ENCODE measurements around the gene EPHA8.

The EPHA8 gene

DNA sequence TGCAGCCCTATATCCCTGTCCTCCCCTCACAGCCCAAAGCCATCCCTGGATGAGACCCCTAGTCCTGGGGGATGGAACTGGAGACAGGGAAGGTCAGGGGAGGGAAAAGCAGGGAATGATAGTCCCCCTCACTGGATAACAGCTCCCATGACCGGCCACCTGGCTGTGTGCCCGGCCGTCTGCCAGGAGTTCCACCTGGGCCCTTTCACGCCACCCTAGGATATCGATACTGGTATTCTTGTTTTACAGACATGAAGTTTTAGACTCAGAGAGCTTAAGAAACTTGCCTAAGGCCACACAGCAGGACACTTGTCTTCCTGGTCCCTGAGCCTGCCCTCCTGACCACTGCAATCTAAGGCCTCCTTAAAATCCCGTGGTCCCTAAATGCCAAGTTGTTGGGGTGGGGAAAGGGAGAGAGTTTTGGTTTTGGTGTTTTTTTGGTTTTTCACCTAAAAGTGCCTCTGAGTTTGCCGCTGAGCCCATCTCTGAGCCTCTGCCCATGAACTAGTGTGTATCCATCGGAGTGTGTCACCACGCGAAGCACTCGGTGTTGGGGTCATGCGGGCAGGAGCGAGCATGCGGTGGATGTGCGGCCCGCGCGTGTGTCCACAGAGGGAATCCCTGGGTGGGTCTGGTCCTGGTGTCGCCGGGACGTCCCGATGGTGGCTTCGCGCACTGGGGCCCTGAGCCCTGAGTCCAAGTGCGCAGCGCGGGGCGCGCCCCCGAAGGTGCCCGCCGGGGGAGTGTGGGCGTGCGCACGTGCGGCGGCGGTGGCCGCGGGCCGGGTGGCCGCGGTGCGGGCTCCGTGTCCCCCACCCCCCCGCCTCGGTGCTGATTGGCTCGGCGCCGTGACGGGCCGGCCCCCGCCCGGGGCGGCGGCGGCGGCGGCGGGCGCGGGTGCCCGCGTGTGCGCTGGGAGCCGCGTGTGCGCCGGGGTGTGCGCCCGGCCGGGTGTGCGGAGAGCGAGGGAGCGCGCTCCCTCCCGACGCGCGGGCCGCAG is at the start of gene EPHA8:
EPHA8 (plus strand) TSS at position 906 of the 1,000 bp plus-strand sequence. CDS start 147 bp downstream, outside the sequence.
- TF ChIP-seq, protein P1, sequence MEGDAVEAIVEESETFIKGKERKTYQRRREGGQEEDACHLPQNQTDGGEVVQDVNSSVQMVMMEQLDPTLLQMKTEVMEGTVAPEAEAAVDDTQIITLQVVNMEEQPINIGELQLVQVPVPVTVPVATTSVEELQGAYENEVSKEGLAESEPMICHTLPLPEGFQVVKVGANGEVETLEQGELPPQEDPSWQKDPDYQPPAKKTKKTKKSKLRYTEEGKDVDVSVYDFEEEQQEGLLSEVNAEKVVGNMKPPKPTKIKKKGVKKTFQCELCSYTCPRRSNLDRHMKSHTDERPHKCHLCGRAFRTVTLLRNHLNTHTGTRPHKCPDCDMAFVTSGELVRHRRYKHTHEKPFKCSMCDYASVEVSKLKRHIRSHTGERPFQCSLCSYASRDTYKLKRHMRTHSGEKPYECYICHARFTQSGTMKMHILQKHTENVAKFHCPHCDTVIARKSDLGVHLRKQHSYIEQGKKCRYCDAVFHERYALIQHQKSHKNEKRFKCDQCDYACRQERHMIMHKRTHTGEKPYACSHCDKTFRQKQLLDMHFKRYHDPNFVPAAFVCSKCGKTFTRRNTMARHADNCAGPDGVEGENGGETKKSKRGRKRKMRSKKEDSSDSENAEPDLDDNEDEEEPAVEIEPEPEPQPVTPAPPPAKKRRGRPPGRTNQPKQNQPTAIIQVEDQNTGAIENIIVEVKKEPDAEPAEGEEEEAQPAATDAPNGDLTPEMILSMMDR (IDR thresholded peaks at IDR 0.05) = no peak

DNA sequence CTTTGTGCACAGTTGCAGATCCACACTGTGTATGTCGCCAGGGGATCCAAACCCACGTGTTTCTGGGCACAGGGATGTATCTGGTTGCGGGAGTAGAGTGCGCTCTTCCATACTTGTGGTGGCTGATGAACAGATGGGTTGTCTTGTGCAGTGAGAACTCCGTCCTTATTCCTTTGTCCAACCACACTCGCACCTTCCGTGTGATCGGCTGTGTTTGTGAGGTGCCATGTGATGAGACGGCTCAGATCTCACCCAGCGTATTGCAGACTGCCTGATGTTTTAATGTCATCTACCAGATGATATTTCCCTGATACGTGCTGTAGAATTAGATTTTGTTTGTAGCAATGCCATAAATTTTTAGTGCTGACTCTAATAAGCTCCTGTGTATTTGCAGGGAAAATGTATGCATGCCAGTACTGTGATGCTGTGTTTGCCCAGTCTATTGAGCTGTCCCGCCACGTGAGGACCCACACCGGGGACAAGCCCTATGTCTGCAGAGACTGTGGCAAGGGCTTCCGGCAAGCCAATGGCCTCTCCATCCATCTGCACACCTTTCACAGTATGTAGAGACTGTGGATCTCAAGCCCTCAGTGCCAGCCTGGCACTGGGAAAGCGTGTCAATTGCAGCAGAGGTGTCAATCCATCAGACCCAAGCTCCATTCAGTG is 46.2 kb upstream of the EPHA8 start:
- TF ChIP-seq, protein P1 (IDR thresholded peaks at IDR 0.05) = no peak

GRCh38 chr1:22517956-22518355 is 45.3 kb upstream of the EPHA8 start:
- TF ChIP-seq, protein P1 (IDR thresholded peaks at IDR 0.05) = no peak

GRCh38 chr1:22518379-22518778 is 44.9 kb upstream of the EPHA8 start:
- TF ChIP-seq, protein P1 (IDR thresholded peaks at IDR 0.05) = no peak

GRCh38 chr1:22520871-22521270 is 42.4 kb upstream of the EPHA8 start:
- TF ChIP-seq, protein P1 (IDR thresholded peaks at IDR 0.05) = no peak

DNA sequence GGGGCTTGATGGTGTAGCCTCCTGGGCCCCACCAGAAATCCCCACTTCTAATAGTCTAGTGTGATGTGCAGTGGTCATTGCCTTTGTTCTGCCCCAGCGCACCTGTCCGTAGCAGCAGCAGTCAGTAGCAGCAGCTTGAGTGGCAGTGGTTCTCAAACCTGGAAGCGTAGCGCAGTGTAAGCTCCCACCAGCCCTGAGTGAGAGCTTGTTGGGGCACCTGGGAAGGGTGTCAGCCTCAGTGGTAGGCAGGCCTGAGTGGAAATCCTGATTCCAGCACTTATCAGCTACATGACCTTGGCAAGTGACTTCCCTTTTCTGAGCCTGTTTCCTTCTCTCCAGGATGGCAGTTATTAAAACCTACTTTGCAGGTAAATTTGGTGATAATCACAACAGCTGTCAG is 41.6 kb upstream of the EPHA8 start:
- TF ChIP-seq, protein P1 (IDR thresholded peaks at IDR 0.05) = no peak

- TF ChIP-seq, protein P1 (IDR thresholded peaks at IDR 0.05) = no peak
Measured at GRCh38 chr1:22522221-22522743, 41.0 kb upstream of the EPHA8 start.

All from LNCAP (cell line).